ENCODE results near the gene BATF. TPM values are rescaled to one million over a fixed set of nuclear protein-coding genes. Genes with fewer than 3 reads are reported as not detected.

The BATF gene
- total RNA-seq, 1 experiment from 2014 or later = 1.7 TPM

- peaks cover 21% of the 10 kb centered on the region for H3K9me3 Mint-ChIP-seq (ENCODE audit: unreplicated experiment)
- H3K36me3 Mint-ChIP-seq (ENCODE audit: insufficient read depth, unreplicated experiment) = no peaks in the 10 kb centered on the region
- no TSS peak for BruUV-seq (replicated peaks)
- Histone ChIP-seq H3K4me3 (ENCODE audit: low read depth, low read length) (no peak overlapping the region), H3K4me1 (no peaks in the 10 kb centered on the region; the same call in 1 of the 2 replicates), H3K27me3 (replicated peaks; ENCODE audit: control insufficient read depth, insufficient read depth, low read length) (no peaks in the 10 kb centered on the region), H3K9me3 (peaks cover 12% of the 10 kb centered on the region; the same call in 1 of the 2 replicates), H3K36me3 (ENCODE audit: control insufficient read depth, insufficient read depth, low read length) (no peaks in the 10 kb centered on the region; the same call in 1 of the 2 replicates)
- TF ChIP-seq CTCF (IDR thresholded peaks at IDR 0.05; ENCODE audit: insufficient read depth in 1 of 2, low read depth in 1 of 2, low read length in 1 of 2, severe bottlenecking in 1 of 2, unreplicated experiment in 1 of 2) = no peak
- CTCF ChIA-PET = no interaction called here
- H3K4me1 Mint-ChIP-seq (ENCODE audit: low read depth, unreplicated experiment) = no peaks in the 10 kb centered on the region
- no peaks in the 10 kb centered on the region for H3K27me3 Mint-ChIP-seq (ENCODE audit: insufficient read depth, unreplicated experiment)
- no peak for DNase-seq
- H3K4me3 Mint-ChIP-seq (ENCODE audit: unreplicated experiment) = no peak overlapping the region
- intact Hi-C loops (cut with micrococcal nuclease; ENCODE audit: unreplicated experiment) = no loop called here
- POLR2A ChIA-PET = no interaction called here
- no peak overlapping the region for H3K27ac Mint-ChIP-seq (ENCODE audit: unreplicated experiment)
Measured at GRCh38 chr14:75591331-75591946, 69.2 kb downstream of the BATF start.

- no TSS peak for BruUV-seq (replicated peaks)
- ChIA-PET CTCF (no interaction called here), POLR2A (no interaction called here)
- Mint-ChIP-seq H3K9me3 (ENCODE audit: unreplicated experiment) (peaks cover 21% of the 10 kb centered on the region), H3K36me3 (ENCODE audit: insufficient read depth, unreplicated experiment) (no peaks in the 10 kb centered on the region), H3K27me3 (ENCODE audit: insufficient read depth, unreplicated experiment) (no peaks in the 10 kb centered on the region), H3K4me1 (ENCODE audit: low read depth, unreplicated experiment) (no peaks in the 10 kb centered on the region), H3K4me3 (ENCODE audit: unreplicated experiment) (no peak overlapping the region), H3K27ac (ENCODE audit: unreplicated experiment) (no peak overlapping the region)
- no peak for TF ChIP-seq CTCF (IDR thresholded peaks at IDR 0.05; ENCODE audit: insufficient read depth in 1 of 2, low read depth in 1 of 2, low read length in 1 of 2, severe bottlenecking in 1 of 2, unreplicated experiment in 1 of 2)
- Histone ChIP-seq H3K27me3 (replicated peaks; ENCODE audit: control insufficient read depth, insufficient read depth, low read length) (no peaks in the 10 kb centered on the region), H3K9me3 (peaks cover 12% of the 10 kb centered on the region; the same call in 1 of the 2 replicates), H3K4me3 (ENCODE audit: low read depth, low read length) (no peak overlapping the region), H3K36me3 (ENCODE audit: control insufficient read depth, insufficient read depth, low read length) (no peaks in the 10 kb centered on the region; the same call in 1 of the 2 replicates), H3K4me1 (no peaks in the 10 kb centered on the region; the same call in 1 of the 2 replicates)
- no peak for DNase-seq
- intact Hi-C loops (cut with micrococcal nuclease; ENCODE audit: unreplicated experiment) = no loop called here
Measured at GRCh38 chr14:75591987-75592575, 69.8 kb downstream of the BATF start.

GRCh38 chr14:75595226-75595625 is 73.0 kb downstream of the BATF start:
- peaks cover 12% of the 10 kb centered on the region; the same call in 1 of the 2 replicates for H3K9me3 ChIP-seq
- H3K9me3 Mint-ChIP-seq (ENCODE audit: unreplicated experiment) = peaks cover 19% of the 10 kb centered on the region
- DNase-seq = no peak
- no peaks in the 10 kb centered on the region for H3K4me1 Mint-ChIP-seq (ENCODE audit: low read depth, unreplicated experiment)
- no peaks in the 10 kb centered on the region for H3K27me3 ChIP-seq (replicated peaks; ENCODE audit: control insufficient read depth, insufficient read depth, low read length)
- H3K36me3 Mint-ChIP-seq (ENCODE audit: insufficient read depth, unreplicated experiment) = no peaks in the 10 kb centered on the region
- no peaks in the 10 kb centered on the region; the same call in 1 of the 2 replicates for H3K36me3 ChIP-seq (ENCODE audit: control insufficient read depth, insufficient read depth, low read length)
- BruUV-seq (replicated peaks) = no TSS peak
- H3K4me1 ChIP-seq = no peaks in the 10 kb centered on the region; the same call in 1 of the 2 replicates
- TF ChIP-seq CTCF (IDR thresholded peaks at IDR 0.05; ENCODE audit: insufficient read depth in 1 of 2, low read depth in 1 of 2, low read length in 1 of 2, severe bottlenecking in 1 of 2, unreplicated experiment in 1 of 2) = no peak
- H3K4me3 ChIP-seq (ENCODE audit: low read depth, low read length) = no peak overlapping the region
- H3K4me3 Mint-ChIP-seq (ENCODE audit: unreplicated experiment) = no peak overlapping the region
- ChIA-PET POLR2A (no interaction called here), CTCF (no interaction called here)
- intact Hi-C loops (cut with micrococcal nuclease; ENCODE audit: unreplicated experiment) = no loop called here
- no peaks in the 10 kb centered on the region for H3K27me3 Mint-ChIP-seq (ENCODE audit: insufficient read depth, unreplicated experiment)
- H3K27ac Mint-ChIP-seq (ENCODE audit: unreplicated experiment) = no peak overlapping the region

Other genes with a start within 250 kb of the BATF start
- 72.7 and 73.7 TPM in 2 replicates for gene FOS, start 243.6 kb upstream of the BATF start, total RNA-seq (2022)
- gene JDP2, start 94.4 kb upstream of the BATF start, total RNA-seq (2022) = 95.7 TPM in 2 replicates
- gene FLVCR2, start 56.2 kb downstream of the BATF start, total RNA-seq (2022) = 9.7 and 13.4 TPM in 2 replicates
- gene ERG28, start 138.4 kb downstream of the BATF start, total RNA-seq (2022) = 31.0 and 36.1 TPM in 2 replicates
- gene TTLL5, start 138.8 kb downstream of the BATF start, total RNA-seq (2022) = 38.2 and 45.3 TPM in 2 replicates

Data from Caco-2 (cell line).